ENCODE results near the gene NACC1.

The NACC1 gene

DNA sequence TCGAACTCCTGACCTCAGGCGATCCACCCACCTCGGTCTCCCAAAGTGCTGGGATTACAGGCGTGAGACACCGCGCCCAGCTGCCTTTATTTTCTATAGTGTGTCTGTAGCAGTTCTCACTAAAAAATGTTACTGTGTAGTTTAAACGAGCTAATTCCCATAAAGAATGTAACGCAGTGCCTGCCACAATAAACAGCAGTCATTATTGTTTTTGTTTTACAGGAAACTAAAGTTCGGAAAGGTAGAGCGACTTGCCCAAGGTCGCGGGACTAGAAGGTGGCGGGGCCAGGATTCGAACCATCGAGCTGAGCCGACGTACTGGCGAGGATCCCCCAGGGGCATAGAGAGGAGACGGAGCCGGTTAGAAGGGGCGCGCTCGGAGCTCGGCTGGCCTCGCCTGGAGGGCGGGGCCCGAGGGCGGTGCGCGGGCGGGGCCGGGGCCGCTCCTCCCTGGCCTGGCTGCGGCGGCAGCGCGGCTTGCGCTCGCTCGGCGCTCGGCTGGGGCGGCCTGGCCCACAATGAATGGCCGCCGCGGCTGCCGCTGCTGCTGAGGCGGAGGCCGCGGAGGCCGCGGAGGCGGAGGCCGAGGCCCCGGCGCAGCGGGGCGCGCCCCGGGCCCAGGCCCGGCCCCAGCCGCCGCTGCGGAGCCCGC, at the start of gene NACC1:
Gene NACC1, plus strand, starts transcription at position 493 of the 652 bp plus-strand sequence. CDS start 16,944 bp downstream, outside the sequence.
- DNase-seq (ENCODE audit: low spot score) = peak; percentile 94
- FAIRE-seq = no peak

DNA sequence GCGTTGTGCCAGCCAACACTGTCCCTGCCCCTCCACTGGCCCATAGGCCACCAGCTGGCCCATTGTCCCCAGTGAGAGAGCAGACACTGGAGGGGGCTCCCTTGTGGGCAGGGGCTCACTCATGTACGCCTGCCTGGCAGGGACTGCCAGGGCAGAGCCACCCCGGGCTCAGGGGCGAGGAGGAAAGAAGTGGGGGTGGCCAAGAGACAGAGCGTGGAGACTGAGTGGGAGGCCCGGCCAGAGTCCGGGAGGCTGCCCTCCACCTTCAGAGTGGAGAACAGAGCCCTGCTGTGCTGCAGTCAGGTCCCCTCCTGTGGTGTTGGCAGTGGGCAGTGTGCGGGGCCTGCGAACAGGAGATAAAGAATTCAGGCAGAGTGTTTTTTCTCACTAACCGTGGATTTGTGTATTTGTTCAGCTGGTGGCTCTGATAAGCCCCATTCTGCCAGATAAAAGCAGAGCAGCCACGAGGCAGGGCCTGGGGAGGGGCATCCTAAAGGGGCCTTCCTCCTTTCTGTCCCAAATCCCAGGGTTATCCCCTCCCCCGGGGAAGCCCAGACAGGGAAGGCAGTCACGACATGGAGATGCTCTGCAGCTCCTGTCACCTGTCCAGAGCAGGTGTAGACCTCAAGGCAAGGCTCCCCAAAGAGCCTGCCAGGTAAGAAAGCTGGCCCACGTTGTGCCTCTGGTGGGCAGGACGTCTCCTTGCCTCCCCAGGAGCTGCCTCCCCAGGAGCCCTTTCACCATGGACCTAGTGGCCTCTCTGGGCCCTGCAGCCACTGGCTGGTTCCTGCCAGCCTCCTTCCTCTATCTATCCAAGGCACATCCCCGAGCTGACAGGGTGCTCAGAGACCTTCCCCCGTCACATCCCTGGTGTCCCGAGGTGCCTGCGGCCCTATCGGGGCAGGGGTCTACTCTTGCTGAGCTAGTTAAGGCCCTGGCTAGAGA, 48.4 kb upstream of the NACC1 start:
- no peak for FAIRE-seq
- DNase-seq (ENCODE audit: low spot score) = no peak

DNA sequence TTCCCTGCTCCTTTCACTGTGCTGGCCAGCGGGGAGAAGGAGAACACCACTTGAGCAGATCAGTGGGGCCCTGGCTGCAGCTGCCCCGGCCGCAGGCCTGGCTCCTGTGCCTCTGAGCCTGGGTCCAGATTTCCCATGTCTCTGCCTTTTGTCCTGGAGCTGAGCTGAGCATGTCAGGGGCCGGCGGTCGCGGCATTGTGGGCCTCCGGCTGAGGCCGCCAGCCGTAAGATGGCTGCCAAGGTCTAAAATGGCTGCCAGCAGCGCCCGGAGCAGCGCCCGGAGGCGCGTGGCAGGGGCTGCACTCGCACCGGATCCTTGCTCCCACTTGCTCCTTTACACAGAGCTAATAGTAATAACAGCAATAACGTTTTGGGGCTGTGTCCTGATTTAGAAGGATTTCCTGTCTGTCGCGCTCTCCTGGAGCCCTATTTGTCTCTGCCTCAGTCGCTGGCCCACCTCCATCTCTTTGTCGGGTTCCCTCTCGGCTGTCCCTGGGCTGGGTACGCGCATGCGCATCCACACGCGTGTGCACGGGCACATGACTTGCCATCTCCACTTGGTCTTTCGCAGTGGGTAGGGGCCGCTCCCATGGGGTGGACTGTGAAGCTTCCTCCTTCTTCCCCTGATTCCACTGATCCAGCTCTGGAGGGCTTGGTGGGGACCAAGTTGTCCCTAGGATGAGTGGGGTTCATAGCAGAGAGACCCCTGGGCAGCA, 47.5 kb upstream of the NACC1 start:
- no peak for DNase-seq (ENCODE audit: low spot score)
- no peak for FAIRE-seq

DNA sequence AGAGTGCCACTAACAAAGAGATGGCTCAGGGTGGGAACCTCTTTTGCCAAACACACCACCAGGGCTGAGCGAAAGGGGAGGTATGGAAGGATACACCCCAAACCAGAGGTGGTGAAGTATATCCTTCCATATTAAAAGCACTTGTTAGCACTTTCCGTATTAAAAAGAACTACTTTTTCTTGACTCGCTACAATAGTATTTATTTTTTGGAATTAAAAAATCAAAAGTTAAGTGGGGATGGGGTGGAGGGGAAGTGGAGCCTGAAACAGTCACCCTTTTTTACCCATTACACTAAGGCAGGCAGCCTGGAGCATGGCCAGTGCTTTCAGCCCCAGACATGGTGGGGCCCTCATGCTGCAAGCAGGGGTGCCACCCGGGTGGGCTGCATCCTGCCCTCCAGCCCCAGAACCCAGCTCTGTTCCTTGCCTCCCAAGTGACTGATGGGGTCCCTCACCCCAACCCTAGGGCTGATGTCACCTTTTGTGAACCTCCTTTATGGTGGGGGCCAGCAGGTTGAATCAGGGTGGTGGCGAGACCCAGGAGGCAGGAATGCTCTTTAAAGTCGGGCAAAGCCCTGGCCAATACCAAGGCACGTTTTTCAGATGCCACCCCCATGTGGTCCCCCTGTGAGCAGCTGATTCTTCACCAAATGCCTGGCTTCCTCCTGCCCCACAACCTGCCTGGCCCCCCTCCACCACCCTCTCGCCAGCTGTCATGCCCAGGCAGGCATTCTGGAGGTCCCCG, 46.4 kb upstream of the NACC1 start:
- no peak for DNase-seq (ENCODE audit: low spot score)
- no peak for FAIRE-seq

DNA sequence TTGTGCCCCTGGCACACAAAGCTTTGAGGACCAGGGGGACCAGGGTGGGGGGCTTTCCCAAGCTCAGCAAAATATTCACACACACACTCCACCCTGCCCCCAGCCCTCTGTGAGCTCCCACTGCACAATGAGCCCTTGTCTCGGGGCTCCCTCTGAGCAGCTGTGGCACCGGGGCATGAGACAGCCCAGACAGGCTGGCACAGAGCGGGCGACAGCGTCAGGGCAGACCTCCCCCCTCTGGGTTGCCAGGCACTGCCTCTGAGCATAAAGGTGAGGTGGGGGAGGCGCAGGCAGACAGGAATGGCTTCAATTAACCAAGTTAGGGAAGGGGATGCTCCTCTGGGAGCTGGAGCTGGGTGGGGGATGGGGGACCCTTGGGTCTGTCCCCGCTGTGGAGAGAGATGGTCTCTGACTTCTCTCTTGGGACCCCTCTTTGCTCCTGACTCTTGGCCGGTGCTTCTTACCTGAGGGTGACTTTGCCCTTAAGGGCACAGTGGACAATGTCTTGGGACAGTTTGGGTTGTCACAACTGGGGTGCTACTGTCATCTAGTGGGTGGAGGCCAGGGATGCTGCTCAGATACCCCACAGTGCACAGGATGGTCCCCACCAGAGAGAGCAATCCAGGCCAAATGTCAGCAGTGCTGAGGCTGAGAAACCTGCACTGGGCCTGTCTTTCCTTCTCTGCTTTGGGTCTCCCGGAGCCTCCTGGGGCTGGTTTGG, 45.7 kb upstream of the NACC1 start:
- FAIRE-seq (no peak), DNase-seq (ENCODE audit: low spot score) (no peak)

DNA sequence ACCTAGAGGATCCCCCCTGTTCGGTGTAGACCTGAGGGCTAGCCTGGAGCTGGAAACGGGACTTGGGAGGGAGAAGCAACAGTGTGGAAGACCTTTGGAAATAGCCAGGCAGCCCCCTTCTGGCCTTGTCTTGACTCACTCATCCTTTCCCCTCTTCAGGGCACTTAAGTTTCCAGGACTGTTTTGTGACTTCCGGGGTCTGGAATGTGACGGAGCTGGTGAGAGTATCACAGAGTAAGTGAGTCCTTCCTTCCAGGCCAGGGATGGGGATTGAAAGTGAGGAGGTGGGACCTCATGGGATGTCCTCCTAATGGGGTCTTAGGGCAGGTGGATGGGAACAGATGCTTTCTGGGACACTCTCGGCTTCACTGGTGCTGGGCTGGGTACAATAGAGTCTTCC, 44.8 kb upstream of the NACC1 start:
- FAIRE-seq (no peak), DNase-seq (ENCODE audit: low spot score) (no peak)

DNA sequence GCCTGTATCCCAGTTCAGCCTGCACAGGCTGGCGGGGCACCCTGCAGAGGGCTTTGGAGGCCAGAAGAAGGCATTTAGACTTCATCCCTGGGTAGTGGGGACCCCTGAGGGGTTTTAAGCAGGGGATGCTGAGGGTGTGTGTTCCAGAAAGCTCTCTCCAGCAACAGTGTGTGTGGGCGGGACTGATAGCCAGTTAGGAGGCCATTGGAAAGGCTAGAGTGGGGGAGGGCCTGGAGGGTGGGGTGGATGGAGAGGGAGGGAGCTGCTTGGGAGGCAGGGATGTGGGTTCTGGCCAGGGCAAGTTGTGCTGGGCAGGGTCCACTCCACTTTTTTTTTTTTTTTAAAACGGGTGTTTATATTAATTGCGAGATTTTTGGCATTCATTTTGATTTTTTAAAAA, 43.7 kb upstream of the NACC1 start:
- DNase-seq (ENCODE audit: low spot score) = no peak
- no peak for FAIRE-seq

DNA sequence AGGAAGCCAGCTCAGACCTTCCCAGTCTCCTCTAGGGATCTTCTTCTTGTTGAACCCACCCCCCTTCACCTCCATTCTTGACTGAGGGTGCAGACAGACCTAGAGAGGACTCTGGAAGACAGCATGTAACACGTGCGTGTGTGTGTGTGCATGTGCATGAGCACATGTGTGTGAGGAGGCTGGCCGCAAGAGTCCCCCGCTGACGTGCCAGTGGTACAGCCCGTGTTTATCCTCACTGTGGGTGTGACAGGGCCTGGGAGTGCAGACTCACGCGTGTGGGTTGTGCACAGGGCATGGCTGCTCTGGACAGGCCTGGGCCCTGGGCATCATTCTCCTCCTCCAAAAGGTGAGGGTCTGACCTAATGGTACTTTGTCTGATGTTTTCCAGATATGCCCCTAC, 41.7 kb upstream of the NACC1 start:
- FAIRE-seq (no peak), DNase-seq (ENCODE audit: low spot score) (no peak)

DNA sequence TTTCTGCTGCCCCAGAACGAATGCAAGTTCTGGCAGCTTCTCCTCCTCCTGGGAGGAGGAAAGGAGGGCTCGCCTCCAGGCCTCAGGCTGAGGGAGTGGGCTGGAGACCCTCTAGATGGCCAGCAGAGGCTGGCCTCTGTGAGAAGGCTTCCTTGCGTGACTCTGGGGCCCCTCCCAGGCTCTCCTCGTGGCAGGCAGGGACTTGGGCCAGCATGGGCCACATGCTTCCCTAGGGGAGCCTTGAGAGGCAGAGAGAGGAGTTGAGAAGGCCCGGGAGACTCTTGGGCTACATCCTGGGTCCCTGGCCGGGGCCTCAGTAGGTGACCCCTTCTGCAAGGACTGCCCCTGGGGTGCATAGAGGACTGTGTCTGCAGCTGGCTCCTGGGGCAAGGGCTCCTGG, 41.3 kb upstream of the NACC1 start:
- DNase-seq (ENCODE audit: low spot score) (no peak), FAIRE-seq (no peak)

DNA sequence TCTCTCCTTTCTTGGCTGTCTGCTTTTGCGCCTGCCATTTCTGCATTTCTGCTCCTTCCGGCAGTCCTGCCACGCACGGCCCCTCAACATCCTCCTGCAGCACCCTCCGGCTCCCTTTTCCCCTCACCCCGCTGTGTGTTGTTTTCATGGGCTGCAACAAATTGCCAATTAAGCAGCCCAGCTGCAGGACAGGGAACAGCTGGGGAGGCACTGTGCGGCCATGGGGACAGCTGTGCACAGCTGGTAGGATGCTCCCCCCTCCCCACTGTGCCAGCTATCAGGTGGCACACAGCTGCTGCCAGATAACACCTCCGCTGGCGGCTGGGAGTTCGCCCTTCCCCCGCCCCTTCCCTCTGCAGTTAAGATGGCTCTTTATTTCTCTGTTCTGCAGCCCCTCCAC, 40.8 kb upstream of the NACC1 start:
- no peak for DNase-seq (ENCODE audit: low spot score)

DNA sequence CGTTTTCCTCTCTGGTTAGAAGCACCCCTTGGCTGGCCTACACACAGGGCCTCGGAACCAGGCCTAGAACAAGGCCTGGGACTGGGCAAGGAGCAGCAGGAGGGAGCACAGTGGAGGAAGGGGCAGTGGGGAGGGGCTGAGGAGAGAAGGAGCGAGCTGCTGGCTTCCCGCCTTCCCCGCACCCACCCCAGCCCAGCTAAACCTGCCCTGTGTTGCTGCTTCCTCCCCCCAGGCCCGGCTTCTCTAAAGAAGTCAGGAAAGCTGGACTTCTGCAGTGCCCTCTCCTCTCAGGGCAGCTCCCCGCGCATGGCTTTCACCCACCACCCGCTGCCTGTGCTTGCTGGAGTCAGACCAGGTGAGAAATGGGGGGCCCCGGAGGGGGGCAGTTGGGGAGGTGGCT, 39.7 kb upstream of the NACC1 start:
- DNase-seq (ENCODE audit: low spot score) = no peak
- no peak for FAIRE-seq

More for the DNA sequence above, 40.8 kb upstream of the NACC1 start:
- no peak for FAIRE-seq

DNA sequence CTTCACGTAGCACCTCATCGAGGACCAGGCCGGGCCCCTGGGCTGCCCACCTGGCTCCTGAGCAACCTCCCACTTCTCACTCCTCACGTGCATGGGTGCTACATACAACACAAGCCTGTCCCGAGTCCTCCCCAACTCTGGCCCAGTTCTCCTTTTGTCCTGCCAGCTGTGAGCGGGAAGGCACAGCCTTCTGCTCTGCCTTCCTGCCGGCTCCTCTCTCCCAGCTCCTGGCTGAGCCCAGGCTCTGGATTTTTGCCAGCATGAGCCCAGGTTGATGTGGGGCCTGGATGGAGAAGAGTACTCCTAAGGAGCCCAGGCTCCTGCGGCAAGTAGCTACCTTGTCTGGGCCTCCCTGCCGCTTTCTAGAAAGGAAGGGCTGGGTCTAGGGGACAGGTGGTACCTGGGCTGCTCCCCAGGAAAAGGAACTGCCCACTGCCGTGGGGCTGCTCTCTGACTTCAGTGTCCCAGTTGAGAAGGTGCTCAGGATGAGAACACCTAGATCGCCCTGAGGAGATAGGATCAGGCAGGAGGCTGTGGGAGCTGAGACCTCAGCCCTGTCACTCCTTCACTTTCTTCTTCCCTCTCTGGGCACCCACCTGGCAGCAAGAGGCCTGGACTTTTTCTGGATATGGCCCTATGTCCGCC, 39.0 kb upstream of the NACC1 start:
- FAIRE-seq = no peak
- no peak for DNase-seq (ENCODE audit: low spot score)

DNA sequence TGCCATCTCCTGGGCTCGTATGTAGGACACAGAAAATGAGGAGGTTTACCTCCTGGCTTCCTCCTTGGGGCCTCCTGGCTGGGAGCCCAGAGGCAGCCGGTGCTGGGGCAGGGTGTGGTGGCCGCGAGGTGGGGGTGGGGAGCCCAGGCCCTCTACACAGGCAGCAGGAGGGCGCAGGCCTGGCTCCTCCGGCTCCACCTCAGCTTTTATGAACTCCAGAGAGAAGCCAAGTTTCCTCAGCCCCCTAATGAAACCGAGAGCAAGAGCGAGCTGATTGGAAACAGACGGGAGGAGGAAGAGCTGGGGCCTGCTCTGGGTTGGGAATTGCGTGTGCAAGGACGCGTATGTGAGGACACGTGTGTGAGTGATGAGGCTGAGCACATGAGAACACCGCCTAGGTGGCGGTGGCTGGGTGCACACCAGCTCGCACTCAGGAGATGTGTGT, 38.5 kb upstream of the NACC1 start:
- FAIRE-seq (no peak), DNase-seq (ENCODE audit: low spot score) (no peak)

DNA sequence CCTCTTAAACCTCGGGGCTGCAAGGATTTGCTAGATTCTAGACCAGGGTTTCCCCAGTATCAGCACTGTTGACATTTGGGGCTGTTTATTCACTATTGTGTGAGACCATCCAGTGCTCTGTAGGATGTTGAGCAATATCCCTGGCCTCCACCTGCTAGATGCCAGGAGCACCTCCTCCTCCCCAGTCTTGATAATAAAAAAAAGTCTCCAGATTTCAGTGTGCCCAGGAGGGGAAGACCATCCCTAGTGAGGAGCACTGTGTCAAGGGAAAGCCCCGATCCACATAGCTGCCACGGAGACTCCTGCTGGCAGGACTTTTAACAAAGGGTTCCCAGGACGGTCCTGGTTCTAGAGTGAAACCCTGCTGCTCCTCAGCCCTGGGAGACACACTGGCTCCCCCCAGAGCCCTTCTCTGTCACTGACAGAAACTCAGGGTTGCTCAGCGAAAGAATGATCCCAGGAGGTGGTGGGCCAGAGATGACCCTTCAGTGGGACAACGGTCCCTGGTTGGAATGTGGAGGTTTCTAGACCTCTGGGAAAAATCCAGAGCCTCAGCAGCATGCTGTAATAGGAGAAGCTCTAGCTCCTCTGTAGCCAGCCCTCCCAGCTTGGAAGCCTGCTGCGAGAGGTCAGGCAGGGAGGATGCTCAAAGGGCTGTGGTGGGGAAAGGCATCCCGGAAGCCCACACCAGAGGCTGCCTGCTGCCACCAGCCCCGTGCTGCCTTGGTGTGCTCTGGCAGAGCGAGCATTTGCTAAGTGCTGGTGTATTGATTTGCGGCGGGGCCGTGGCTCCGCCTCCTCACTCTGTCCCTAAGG, 35.7 kb upstream of the NACC1 start:
- DNase-seq (ENCODE audit: low spot score) (no peak), FAIRE-seq (no peak)

DNA sequence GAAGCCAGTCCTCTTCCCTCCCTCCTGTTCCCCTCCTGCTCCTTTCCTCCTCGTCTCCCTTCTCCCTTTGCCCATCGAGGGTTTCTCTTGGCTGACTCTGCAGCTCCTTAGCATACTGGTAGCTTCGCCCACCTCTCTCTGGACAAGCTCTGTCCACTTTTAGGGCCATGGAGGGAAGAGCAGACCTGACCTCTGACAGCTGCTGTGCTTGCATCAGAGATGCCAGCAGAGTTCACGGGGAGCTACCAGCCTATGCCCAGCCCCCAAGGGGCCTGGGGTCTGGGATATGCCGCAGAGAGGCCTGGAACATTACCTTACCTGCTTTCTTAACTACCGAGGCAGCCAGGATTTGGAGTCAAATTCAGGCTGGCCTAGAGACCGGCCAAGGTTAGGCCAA, 35.1 kb upstream of the NACC1 start:
- no peak for FAIRE-seq
- DNase-seq (ENCODE audit: low spot score) = no peak

DNA sequence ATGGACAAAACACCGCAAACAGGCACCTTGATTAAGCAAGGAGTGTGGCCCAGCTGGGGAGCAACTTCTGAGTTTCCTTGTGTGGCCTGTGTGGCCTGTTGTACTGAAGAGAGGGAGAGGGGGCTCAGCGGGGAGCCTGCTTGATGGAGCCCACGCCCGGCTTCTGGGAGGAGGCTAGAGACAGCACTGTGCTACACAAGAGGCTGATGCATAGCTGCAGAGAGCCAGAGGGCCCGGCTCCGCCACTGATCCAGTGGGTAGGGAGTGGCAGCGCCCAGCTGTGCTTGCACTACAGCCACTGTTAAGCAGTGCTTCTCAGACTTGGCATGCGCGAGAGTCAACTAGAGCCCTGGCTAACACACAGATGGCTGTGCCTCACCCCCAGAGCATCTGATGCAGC, 34.4 kb upstream of the NACC1 start:
- FAIRE-seq (no peak), DNase-seq (ENCODE audit: low spot score) (no peak)

DNA sequence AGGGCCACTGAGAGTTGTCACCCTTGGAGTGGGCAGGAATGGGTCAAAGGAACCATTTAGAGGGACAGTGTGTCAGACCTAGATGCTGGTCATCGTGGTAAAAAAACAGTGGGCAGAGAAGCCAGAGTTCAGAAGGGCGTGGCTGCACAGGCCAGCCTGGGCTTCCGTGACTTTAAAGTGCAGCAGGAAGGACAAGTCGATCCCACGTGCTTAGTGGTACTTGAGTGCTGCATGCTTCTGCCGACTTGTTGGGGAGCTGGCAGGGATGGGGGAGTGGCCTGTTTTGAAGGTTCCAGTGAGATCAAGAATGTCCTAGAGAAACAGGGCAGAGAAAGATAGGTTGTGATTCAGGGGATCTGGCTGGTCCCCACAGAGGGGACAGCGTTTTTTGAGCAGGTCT, 32.4 kb upstream of the NACC1 start:
- FAIRE-seq (no peak), DNase-seq (ENCODE audit: low spot score) (no peak)

DNA sequence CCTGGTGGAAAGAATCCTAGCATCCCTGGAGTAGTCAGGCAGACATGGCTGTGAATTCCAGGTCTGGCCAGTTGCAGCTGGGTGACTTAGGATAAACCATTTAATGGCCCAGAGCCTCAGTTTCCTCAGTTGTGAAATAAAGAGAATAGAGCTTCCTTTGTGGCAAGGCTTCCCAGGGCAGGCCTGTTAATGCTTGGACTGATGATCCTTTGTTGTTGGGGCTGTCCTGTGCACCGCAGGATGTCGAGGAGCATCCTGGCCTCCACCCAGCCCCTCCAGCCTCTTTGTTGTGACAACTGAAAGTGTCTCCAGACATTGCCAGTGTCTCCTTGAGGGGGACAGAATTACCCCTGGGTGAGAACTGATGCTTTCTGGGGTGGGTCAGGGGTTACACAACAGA, 31.7 kb upstream of the NACC1 start:
- FAIRE-seq (no peak), DNase-seq (ENCODE audit: low spot score) (no peak)

DNA sequence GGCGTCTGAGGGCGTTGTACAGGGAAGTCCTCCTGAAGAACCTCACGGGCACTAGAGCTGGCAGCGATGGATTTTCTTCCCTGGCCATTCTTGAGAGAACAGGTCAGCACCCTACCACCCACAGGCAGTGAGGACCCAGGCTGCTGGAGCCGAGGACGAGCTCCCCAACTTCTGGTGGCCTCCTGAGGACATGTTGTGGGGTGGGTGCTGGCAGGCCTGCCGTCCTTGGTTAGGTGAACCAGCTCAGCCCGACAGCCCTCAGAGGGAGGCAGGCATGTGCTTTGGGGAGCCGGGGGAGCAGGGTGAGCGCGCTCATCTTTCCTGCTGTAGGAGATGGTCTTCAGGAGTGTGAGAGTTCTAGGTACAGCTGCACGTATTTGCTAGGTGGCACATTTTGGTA, 30.8 kb upstream of the NACC1 start:
- DNase-seq (ENCODE audit: low spot score) = no peak
- no peak for FAIRE-seq

Data from urothelium cell line (cell line).